Gastrocnemius medialis (tissue), 4 donors: Measurements from ENCODE around the gene HEATR3. TPM values are rescaled to one million over a fixed set of nuclear protein-coding genes. Genes with fewer than 3 reads are reported as not detected.

ENCODE experiments used
- ATAC-seq, 2 donors: fragments of 150-250 bp; one replicate each; pipeline ENCODE4 v1.9.1; 2016
- DNase-seq, 2 donors: peaks; one replicate each; pipeline ENCODE4 v3.0.0-alpha.2; 2019
- H3K27ac ChIP-seq, 4 donors: fragments of 200-600 bp; sonication (generic); 1 replicate in 1 of 4; 2 replicates in 3 of 4; pipeline ENCODE4 v1.5.1; 2016 to 2018; ENCODE audit warnings: mild to moderate bottlenecking in 2 of 4, moderate library complexity in 1 of 4
- H3K27me3 ChIP-seq, 3 donors: fragments of 200-600 bp; sonication (generic) in 2 of 3; 1 replicate in 1 of 3; 2 replicates in 2 of 3; pipeline versions ENCODE4 v1.5.1 to v1.6.0; 2016 to 2019; ENCODE audit warnings: mild to moderate bottlenecking in 1 of 3, moderate library complexity in 1 of 3
- H3K36me3 ChIP-seq, 2 donors: fragments of 200-600 bp; sonication (generic) in 1 of 2; one replicate each; pipeline ENCODE4 v1.5.1; 2017 to 2018
- H3K4me1 ChIP-seq, 2 donors: fragments of 200-600 bp; sonication (generic) in 1 of 2; one replicate each; pipeline ENCODE4 v1.5.1; 2016 to 2017; ENCODE audit warnings: mild to moderate bottlenecking in 2 of 2
- H3K4me3 ChIP-seq, 4 donors: fragments of 200-600 bp; sonication (generic) in 3 of 4; 1 replicate in 1 of 4; 2 replicates in 3 of 4; pipeline ENCODE4 v1.5.1; 2016 to 2019; ENCODE audit warnings: mild to moderate bottlenecking in 2 of 4
- H3K9me3 ChIP-seq, 3 donors: fragments of 200-600 bp; sonication (generic) in 2 of 3; 1 replicate in 1 of 3; 2 replicates in 2 of 3; pipeline ENCODE4 v1.5.1; 2016 to 2019
- POLR2A ChIP-seq, 2 donors: fragments of 450-650 bp; IDR thresholded peaks; one replicate each; pipeline ENCODE4 v1.6.1; 2017; ENCODE audit warnings: antibody characterized with exemption in 2 of 2, mild to moderate bottlenecking in 2 of 2, moderate library complexity in 2 of 2
- in situ Hi-C, 4 donors: fragments of 200-750 bp; cut with MboI; loops; one replicate each; pipeline versions ENCODE4 v1.15.0 to v1.8.0; 2017; ENCODE audit warnings: low sequenced_read_pairs in 4 of 4
- intact Hi-C: fragments of 100-400 bp; cut with DNase I; formaldehyde crosslinking; loops from one replicate; pipeline ENCODE4 v1.15.1; 2023; ENCODE audit warnings: low total_unique reads
- total RNA-seq, 4 donors: library from RNA; depleted of rRNA; stranded (reverse); fragments of >200 nt; gene quantifications; one replicate each; pipeline versions ENCODE4 v1.1.0 to v1.2.3, GENCODE V29; 2016
- TF ChIP-seq, protein P1 (sequence below), 5 experiments: fragments of 450-650 bp in 3 of 5; fragments of 200-600 bp in 2 of 5; sonication (generic) in 2 of 5; IDR thresholded peaks in 4 of 5; conservative IDR thresholded peaks in 1 of 5; 1 replicate in 4 of 5; 2 replicates in 1 of 5; pipeline ENCODE4 v1.5.1; 2016 to 2019; ENCODE audit warnings: antibody characterized with exemption in 5 of 5, mild to moderate bottlenecking in 3 of 5, moderate library complexity in 3 of 5

Gene HEATR3, protein sequence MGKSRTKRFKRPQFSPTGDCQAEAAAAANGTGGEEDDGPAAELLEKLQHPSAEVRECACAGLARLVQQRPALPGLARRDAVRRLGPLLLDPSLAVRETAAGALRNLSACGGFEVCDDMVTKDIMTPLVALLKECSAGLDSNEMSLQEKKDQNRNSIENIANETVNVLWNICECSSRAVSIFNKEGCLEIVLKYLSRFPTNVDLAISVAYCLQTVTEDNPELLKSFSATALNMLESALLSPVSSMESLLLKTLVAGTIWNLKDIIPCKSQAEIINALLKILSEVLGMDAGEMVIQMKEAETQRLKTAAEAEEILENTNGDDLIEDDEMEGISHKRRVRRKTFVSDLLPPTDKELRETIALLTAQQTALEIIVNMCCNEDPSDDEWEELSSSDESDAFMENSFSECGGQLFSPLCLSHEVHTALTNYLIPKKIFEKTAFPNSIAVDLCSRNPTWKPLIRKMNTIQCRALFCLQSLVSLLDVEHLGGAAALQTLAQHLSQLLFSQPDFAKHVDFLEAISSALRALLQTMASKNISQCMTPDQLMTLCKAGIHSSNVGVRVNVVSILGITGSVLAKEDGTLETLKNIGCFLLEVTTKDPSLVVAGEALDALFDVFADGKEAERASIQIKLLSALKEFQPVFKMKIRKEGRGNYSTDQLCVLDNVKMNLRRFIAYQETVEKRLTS
- 10 to 100 TPM; 13.1 to 25.8 (median 14.2) TPM for total RNA-seq

DNA sequence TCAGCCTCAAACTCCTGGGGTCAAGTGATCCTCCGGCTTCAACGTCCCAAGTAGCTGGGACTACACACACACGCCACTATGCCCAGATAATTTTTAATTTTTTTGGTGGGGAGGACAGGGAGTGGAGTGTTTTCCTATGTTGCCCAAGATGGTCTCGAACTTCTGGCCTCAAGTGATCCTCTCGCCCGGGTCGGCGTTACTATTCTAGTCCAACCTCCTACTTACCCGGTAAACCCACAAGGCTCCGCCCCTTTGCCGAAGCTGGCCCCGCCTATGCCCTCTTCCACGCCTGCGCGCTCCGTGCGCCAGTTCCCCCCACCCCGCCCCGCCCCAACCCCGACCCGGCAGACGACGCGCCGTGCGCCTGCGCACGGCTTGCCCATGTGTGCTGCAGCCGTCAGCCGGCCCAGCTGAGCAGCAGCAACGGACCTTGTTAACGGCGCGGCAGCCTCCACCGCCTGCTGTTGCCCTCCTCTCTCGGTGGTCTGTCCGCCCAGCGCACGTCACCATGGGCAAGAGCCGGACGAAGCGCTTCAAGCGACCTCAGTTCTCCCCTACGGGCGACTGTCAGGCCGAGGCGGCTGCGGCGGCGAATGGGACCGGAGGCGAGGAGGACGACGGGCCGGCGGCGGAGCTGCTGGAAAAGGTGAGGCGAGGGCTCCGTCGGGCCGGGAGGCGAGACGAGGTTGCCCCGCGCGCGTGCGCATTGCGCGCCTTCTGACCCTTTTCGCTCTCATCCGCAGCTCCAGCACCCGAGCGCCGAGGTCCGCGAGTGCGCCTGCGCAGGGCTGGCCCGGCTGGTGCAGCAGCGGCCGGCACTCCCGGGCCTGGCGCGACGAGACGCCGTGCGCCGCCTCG lies at the start of gene HEATR3:
HEATR3 (plus strand) TSS at position 347 of the 858 bp plus-strand sequence; CDS start at position 509, 162 bp downstream.
- ATAC-seq (peak; percentile 97 to 98), DNase-seq (peak; percentile 79 to 89)
- H3K36me3 ChIP-seq: peaks cover 0 to 23% of the 10 kb centered on the region in 2 donors
- H3K27me3 ChIP-seq: no peaks in the 10 kb centered on the region
- peak within 1 kb of the TSS; percentile 85 to 99 (median 85) for H3K4me3 ChIP-seq
- H3K9me3 ChIP-seq: no peaks in the 10 kb centered on the region
- peak within 1 kb of the TSS; percentile 91 to 99 (median 94) for H3K27ac ChIP-seq
- intact Hi-C loops (loop anchor here (1.0 to 10.0 kb wide), 3 partner anchors 41 to 679 kb away; partner anchors contain the start of genes CNEP1R1, CYLD and TENT4B), in situ Hi-C loops (loop anchor here in 1 of 4 donors (10.0 kb wide), 1 partner anchor 79 kb away; no protein-coding TSS in a partner anchor)
- peaks cover 19 to 27% of the 10 kb centered on the region in 2 donors for H3K4me1 ChIP-seq
- TF ChIP-seq, protein P1, sequence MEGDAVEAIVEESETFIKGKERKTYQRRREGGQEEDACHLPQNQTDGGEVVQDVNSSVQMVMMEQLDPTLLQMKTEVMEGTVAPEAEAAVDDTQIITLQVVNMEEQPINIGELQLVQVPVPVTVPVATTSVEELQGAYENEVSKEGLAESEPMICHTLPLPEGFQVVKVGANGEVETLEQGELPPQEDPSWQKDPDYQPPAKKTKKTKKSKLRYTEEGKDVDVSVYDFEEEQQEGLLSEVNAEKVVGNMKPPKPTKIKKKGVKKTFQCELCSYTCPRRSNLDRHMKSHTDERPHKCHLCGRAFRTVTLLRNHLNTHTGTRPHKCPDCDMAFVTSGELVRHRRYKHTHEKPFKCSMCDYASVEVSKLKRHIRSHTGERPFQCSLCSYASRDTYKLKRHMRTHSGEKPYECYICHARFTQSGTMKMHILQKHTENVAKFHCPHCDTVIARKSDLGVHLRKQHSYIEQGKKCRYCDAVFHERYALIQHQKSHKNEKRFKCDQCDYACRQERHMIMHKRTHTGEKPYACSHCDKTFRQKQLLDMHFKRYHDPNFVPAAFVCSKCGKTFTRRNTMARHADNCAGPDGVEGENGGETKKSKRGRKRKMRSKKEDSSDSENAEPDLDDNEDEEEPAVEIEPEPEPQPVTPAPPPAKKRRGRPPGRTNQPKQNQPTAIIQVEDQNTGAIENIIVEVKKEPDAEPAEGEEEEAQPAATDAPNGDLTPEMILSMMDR (IDR thresholded peaks at IDR 0.05 in 4 of 5, conservative IDR thresholded peaks at IDR 0.05 in 1 of 5): no peak
- peak; percentile 56 to 61 for TF ChIP-seq POLR2A (IDR thresholded peaks at IDR 0.05)

DNA sequence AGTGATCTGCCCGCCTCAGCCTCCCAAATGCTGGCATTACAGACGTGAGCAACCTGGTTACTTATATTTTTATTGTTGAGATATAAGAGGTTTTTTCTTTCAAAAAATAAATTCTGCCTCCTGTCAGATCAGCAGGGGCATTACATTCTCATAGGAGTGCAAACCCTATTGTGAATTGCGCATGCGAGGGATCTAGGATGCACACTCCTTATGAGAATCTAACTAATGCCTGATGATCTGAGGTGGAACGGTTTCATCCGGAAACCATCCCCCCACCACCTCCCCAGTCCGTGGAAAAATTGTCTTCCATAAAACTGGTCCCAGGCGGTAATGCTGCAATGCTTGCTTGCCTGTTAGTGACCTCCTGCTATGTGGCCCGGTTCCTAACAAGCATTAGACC lies 48.2 kb upstream of the HEATR3 start:
- Histone ChIP-seq H3K4me1 (no peaks in the 10 kb centered on the region), H3K36me3 (no peaks in the 10 kb centered on the region), H3K4me3 (no peak overlapping the region), H3K27ac (no peak overlapping the region), H3K9me3 (no peaks in the 10 kb centered on the region), H3K27me3 (no peaks in the 10 kb centered on the region)
- in situ Hi-C loops: no loop called here
- no peak for ATAC-seq
- DNase-seq: no peak
- intact Hi-C loops: no loop called here
- TF ChIP-seq, protein P1 (IDR thresholded peaks at IDR 0.05 in 4 of 5, conservative IDR thresholded peaks at IDR 0.05 in 1 of 5): no peak
- TF ChIP-seq POLR2A (IDR thresholded peaks at IDR 0.05): no peak

DNA sequence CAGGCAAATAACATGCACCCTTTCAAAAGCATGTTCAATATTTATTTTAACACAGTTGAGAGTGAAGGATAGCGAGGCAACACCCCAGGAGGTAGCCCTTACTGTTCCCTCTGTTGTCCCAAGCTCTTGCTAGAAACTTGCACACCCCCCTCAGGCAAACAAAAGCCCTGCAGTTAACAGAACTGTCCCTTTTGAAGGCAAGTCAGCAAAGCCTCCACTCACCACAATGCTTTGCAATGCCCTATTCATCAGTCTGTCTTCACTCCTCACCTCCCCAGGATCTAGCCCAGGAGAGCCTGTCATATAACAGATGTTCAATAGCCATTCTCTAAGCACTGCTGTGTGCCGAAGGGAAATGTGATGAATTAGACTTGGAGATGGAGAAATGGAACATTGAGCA lies 44.2 kb upstream of the HEATR3 start:
- in situ Hi-C loops: loop anchor here in 3 of 4 donors (5.0 to 10.0 kb wide), 6 partner anchors 133 to 643 kb away; partner anchors contain the start of genes BRD7 (in 1 of the 3) and TENT4B (in 1 of the 3)
- no peak for ATAC-seq
- intact Hi-C loops: no loop called here

More for the DNA sequence above, 44.2 kb upstream of the HEATR3 start:
- DNase-seq: no peak
- Histone ChIP-seq H3K4me1 (peaks cover 8 to 11% of the 10 kb centered on the region in 2 donors), H3K27me3 (no peaks in the 10 kb centered on the region), H3K36me3 (no peaks in the 10 kb centered on the region), H3K4me3 (no peak overlapping the region), H3K9me3 (no peaks in the 10 kb centered on the region), H3K27ac (no peak overlapping the region)
- TF ChIP-seq, protein P1 (IDR thresholded peaks at IDR 0.05 in 4 of 5, conservative IDR thresholded peaks at IDR 0.05 in 1 of 5): no peak
- no peak for TF ChIP-seq POLR2A (IDR thresholded peaks at IDR 0.05)
